PC-3 (cell line): ENCODE data around the gene TMEM141. TPM values are rescaled to one million over a fixed set of nuclear protein-coding genes. Genes with fewer than 3 reads are reported as not detected.

ENCODE experiments used
- ATAC-seq: fragments of 200-7000 bp; cut with Tn5 transposase; 2 replicates; pipeline ENCODE4 v1.9.1; 2020; ENCODE audit warnings: mild to moderate bottlenecking, moderate library complexity
- BruUV-seq: library from RNA; stranded (reverse); fragments of 400-500 nt; replicated peaks from 2 replicates; lab custom pipeline; 2021; lab: Mats Ljungman, UMichigan
- CTCF ChIA-PET: fragments of 300-600 bp; sonication (Branson Sonifier 250); formaldehyde crosslinking; loops from one replicate; lab custom pipeline; 2022; ENCODE audit warnings: antibody characterized with exemption; lab: Charles Lee
- POLR2A ChIA-PET: fragments of 300-600 bp; sonication (Branson Sonifier 250); formaldehyde crosslinking; loops from one replicate; lab custom pipeline; 2022; ENCODE audit warnings: antibody characterized with exemption; ENCODE audit not compliant: unreplicated experiment; lab: Charles Lee
- DNase-seq: peaks from one replicate; pipeline ENCODE4 v3.0.0-alpha.2; 2015
- H2AFZ ChIP-seq: fragments of 300-600 bp; sonication (generic); 2 replicates; pipeline ENCODE4 v1.6.0; 2016; ENCODE audit warnings: antibody characterized with exemption, low read length
- H3F3A ChIP-seq: fragments of 300-600 bp; sonication (generic); one replicate; pipeline ENCODE4 v1.6.0; 2017; ENCODE audit warnings: antibody characterized with exemption, low read length, control low read depth, mild to moderate bottlenecking; ENCODE audit not compliant: unreplicated experiment
- H3K27ac ChIP-seq: fragments of 300-600 bp; sonication (generic); 2 replicates; pipeline ENCODE4 v1.5.1; 2016; ENCODE audit warnings: mild to moderate bottlenecking, low read length
- H3K27me3 ChIP-seq: fragments of 300-600 bp; sonication (generic); 2 replicates; pipeline ENCODE4 v1.6.1; 2016; ENCODE audit warnings: low read length, mixed read lengths
- H3K36me3 ChIP-seq: fragments of 300-600 bp; sonication (generic); 2 replicates; pipeline ENCODE4 v1.6.1; 2016; ENCODE audit warnings: low read depth, mixed run types, low read length, mixed read lengths
- H3K4me1 ChIP-seq: fragments of 300-600 bp; sonication (generic); 2 replicates; pipeline ENCODE4 v1.5.1; 2016; ENCODE audit warnings: low read length; ENCODE audit not compliant: insufficient read depth
- H3K4me2 ChIP-seq: fragments of 300-600 bp; sonication (generic); 2 replicates; pipeline ENCODE4 v1.6.0; 2016; ENCODE audit warnings: low read length
- H3K4me3 ChIP-seq: fragments of 300-600 bp; sonication (generic); 2 replicates; pipeline ENCODE4 v1.5.1; 2016; ENCODE audit warnings: mild to moderate bottlenecking, low read length, mixed read lengths
- H3K79me2 ChIP-seq: fragments of 300-600 bp; sonication (generic); 2 replicates; pipeline ENCODE4 v1.6.1; 2017; ENCODE audit warnings: low read length, mixed read lengths
- H3K9ac ChIP-seq: fragments of 300-600 bp; sonication (generic); 2 replicates; pipeline ENCODE4 v1.6.0; 2016; ENCODE audit warnings: mild to moderate bottlenecking, low read length
- H3K9me2 ChIP-seq: fragments of 300-600 bp; sonication (generic); replicated peaks from 2 replicates; pipeline ENCODE4 v1.6.1; 2016; ENCODE audit warnings: mixed run types, low read length, mixed read lengths
- H3K9me3 ChIP-seq: fragments of 300-600 bp; sonication (generic); 2 replicates; pipeline ENCODE4 v1.6.1; 2016; ENCODE audit warnings: low read length, mixed read lengths
- H4K20me1 ChIP-seq: fragments of 300-600 bp; sonication (generic); 2 replicates; pipeline ENCODE4 v1.6.1; 2016; ENCODE audit warnings: low read length, mixed read lengths
- CTCF ChIP-seq: fragments of 300-600 bp; sonication (generic); conservative IDR thresholded peaks from 2 replicates; pipeline ENCODE4 v1.5.1; 2017; ENCODE audit warnings: antibody characterized with exemption, low read depth, mild to moderate bottlenecking, low read length
- EZH2 ChIP-seq: fragments of 300-600 bp; sonication (generic); IDR thresholded peaks from one replicate; pipeline ENCODE4 v1.6.1; 2017; ENCODE audit warnings: antibody characterized with exemption, mild to moderate bottlenecking, low read length; ENCODE audit not compliant: unreplicated experiment
- EZH2phosphoT487 ChIP-seq: fragments of 300-600 bp; sonication (generic); IDR thresholded peaks from 2 replicates; pipeline ENCODE4 v1.6.1; 2018; ENCODE audit warnings: mild to moderate bottlenecking, antibody characterized with exemption, low read length, borderline replicate concordance
- intact Hi-C: fragments of 100-400 bp; cut with micrococcal nuclease; formaldehyde crosslinking; loops from 2 replicates; pipeline ENCODE4 v1.9.0; 2023
- total RNA-seq: library from RNA; depleted of rRNA; stranded (reverse); fragments of >200 nt; gene quantifications from 2 replicates; pipeline ENCODE4 v1.2.3, GENCODE V29; 2014

TMEM141 gene
- total RNA-seq, 1 experiment from 2014 or later = 101 TPM

GRCh38 chr9:136826703-136827582, 35.8 kb downstream of the TMEM141 start:
- Histone ChIP-seq H3K9me2 (no peaks in the 10 kb centered on the region), H3K27me3 (no peaks in the 10 kb centered on the region), H3K9ac (no peak overlapping the region), H3K36me3 (peaks cover 8% of the 10 kb centered on the region; the same call in 1 of the 2 replicates), H3K4me3 (no peak overlapping the region), H3K79me2 (no peaks in the 10 kb centered on the region), H2AFZ (no peak overlapping the region), H3K4me1 (no peaks in the 10 kb centered on the region), H3F3A (no peaks in the 10 kb centered on the region), H4K20me1 (no peaks in the 10 kb centered on the region), H3K27ac (no peak overlapping the region), H3K9me3 (no peaks in the 10 kb centered on the region), H3K4me2 (no peak overlapping the region)
- intact Hi-C loops = no loop called here
- ChIA-PET CTCF (no interaction called here), POLR2A (no interaction called here)
- no peak for ATAC-seq
- BruUV-seq = no TSS peak
- TF ChIP-seq EZH2phosphoT487 (no peak), CTCF (no peak), EZH2 (no peak)
- DNase-seq = no peak

GRCh38 chr9:136827794-136828473, 36.8 kb downstream of the TMEM141 start:
- no peak for TF ChIP-seq CTCF
- TF ChIP-seq EZH2phosphoT487 = no peak
- no peak for TF ChIP-seq EZH2
- ATAC-seq = no peak
- intact Hi-C loops = no loop called here
- BruUV-seq = no TSS peak
- H2AFZ ChIP-seq = no peak overlapping the region
- no peak overlapping the region for H3K9ac ChIP-seq
- no peaks in the 10 kb centered on the region for H3K4me1 ChIP-seq
- no peaks in the 10 kb centered on the region for H4K20me1 ChIP-seq
- CTCF ChIA-PET = no interaction called here
- H3K4me2 ChIP-seq = no peak overlapping the region
- peaks cover 8% of the 10 kb centered on the region; the same call in 1 of the 2 replicates for H3K36me3 ChIP-seq
- H3K27me3 ChIP-seq = no peaks in the 10 kb centered on the region
- no peak for DNase-seq
- no peak overlapping the region for H3K27ac ChIP-seq
- H3K79me2 ChIP-seq = no peaks in the 10 kb centered on the region
- no peak overlapping the region for H3K4me3 ChIP-seq
- H3K9me3 ChIP-seq = no peaks in the 10 kb centered on the region
- POLR2A ChIA-PET = no interaction called here
- no peaks in the 10 kb centered on the region for H3K9me2 ChIP-seq
- H3F3A ChIP-seq = no peaks in the 10 kb centered on the region
